Measurements from ENCODE around the gene MNDA.

DNA sequence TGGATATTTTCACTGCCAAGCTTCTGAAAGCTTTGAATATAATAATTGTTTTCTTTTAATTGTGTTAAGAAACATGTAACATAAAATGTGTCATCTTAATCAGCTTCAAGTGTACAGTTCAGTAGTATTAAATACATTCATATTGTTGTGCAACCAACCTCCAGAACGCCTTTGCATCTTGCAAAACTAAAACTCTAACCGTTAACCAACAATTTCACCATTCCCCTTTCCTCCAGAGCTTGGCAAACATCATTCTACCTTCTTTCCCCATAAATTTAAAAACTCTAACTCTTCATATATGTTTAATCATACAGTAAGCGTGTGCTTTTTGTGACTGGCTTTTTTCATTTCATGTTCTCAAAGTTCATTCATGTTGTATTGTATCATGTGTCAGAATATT, 2.1 kb downstream of the MNDA start:
- TF ChIP-seq, protein P1, sequence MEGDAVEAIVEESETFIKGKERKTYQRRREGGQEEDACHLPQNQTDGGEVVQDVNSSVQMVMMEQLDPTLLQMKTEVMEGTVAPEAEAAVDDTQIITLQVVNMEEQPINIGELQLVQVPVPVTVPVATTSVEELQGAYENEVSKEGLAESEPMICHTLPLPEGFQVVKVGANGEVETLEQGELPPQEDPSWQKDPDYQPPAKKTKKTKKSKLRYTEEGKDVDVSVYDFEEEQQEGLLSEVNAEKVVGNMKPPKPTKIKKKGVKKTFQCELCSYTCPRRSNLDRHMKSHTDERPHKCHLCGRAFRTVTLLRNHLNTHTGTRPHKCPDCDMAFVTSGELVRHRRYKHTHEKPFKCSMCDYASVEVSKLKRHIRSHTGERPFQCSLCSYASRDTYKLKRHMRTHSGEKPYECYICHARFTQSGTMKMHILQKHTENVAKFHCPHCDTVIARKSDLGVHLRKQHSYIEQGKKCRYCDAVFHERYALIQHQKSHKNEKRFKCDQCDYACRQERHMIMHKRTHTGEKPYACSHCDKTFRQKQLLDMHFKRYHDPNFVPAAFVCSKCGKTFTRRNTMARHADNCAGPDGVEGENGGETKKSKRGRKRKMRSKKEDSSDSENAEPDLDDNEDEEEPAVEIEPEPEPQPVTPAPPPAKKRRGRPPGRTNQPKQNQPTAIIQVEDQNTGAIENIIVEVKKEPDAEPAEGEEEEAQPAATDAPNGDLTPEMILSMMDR (IDR thresholded peaks at IDR 0.05): no peak
- no peak for TF ChIP-seq EZH2phosphoT487 (IDR thresholded peaks at IDR 0.05)

Measured in neural progenitor cell (in vitro differentiated cells).